Measurements from ENCODE around the gene CORIN.

Gene CORIN

DNA sequence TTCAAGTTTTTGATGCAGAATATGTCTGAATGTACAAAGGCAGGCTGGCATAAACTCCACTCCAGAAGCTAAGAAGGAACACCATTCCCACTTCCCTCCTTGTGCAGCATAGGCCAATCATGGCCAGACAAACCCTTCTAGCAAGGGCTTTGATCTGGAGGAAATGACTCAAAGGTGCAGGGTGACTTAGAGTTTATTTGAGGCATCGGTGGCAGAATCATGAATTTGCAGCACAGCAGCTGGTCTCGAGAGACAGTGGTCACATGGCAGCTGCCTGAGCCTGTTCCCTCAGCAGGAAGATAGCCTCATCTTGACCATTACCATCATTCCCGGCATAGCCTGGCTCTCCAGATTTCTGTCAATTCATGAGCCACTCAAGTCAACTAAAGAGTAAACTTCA, 198.3 kb downstream of the CORIN start:
- peak; percentile 63 for DNase-seq

DNA sequence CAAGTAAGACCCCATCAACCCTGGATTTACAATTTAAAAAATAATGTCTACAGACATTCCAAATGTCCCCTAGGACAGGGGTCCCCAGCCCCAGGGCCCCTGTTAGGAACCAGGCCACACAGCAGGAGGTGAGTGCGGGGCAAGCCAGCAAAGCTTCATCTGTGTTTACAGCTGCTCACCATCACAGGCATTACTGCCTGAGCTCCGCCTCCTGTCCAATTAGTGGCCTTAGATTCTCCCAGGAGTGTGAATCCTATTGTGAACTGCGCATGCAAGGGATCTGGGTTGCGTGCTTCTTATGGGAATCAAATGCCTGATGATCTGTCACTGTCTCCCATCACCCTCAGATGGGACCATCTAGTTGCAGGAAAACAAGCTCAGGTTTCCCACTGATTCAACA, 206.7 kb downstream of the CORIN start:
- no peak for DNase-seq

DNA sequence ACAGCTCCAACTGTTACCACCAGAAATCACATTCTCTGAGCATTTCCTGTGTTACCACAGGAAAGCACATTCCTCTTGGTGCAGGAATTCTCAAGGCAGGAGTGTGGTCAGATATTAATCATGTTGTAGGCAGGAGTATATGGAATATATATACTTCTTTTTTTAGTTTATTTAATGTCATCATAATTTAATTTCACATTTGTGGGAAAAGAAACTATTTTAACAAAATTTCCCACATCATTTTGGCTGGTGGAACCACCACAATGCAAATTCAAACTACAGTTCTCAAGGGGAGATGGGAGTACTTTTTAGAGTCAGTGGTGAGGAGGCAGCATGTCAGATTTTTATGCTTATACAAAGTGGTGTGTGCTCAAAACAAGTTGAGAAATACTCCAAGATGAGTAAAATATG, 213.8 kb downstream of the CORIN start:
- peak; percentile 56 for DNase-seq

DNA sequence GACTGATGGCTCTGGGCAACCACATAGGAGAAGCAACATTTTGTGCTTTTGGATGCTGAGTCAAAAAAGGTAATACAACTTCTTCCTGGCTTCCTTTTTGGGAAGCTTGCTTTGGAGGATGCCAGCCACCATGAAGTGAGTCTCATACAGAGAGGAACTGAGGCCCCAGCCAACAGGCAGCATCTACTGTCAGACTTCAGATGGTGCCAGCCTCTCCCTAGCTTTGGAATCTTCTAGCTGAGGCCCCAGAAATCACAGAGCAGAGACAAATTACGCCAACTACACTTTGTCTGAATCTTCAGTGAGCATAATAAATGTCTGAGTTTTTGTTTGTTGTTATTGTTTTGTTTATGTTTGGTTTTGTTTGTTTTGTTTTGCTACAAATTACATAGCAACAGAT, 216.7 kb downstream of the CORIN start:
- DNase-seq = no peak

DNA sequence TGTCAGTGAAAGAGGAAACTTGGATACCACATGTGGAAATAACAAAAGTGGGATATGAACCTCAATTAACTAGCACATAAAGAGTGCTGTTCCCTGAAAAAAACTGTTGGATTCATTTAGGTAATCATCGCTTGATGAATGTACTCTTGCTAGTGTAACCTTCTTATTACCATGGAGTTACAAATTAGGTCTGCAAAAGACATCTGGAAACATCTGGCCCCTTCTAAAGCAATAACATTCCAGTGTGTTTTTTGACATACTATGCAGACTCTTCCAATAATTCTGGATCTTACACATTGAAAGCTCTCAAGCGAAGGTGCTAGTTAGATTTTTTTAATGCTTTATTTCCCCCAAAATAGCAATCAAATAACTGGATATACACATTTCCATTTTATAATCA, 218.2 kb downstream of the CORIN start:
- no peak for DNase-seq

DNA sequence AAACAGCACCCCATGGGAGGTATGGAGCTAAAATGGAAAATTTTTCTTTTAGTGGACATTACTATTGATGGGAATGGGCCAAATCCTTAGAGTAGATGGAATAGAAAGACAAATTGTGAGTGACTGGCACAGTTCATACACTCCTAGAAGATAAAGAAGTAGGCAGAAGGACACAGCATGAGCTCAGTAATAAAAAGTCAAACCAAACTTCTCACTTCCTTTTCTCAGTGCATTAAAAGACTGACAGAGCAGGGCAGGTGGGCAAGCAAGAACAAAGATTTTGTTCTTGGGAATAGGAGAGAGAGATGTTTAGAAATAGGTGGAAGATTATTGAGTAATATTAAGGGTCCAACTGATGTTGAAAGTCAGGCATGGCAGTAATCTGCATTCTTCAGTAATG, 220.3 kb downstream of the CORIN start:
- DNase-seq = no peak

DNA sequence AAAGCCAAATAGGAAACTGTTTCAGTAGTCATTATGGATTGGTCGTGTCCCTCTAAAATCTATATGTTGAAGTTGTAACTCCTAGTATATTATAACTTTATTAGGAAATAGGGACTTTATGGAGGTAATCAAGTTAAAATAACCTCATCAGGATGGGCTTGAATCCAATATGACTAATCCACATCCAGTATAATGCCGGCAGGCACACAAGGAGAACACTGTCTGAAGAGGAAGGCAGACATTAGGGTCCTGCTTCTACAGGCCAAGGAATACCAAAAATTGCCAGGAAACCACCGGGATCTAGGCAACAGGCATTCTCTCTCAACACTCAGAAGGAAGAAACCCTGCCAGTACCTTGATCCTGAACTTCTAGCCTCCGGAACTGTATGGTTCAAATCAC, 222.5 kb downstream of the CORIN start:
- peak; percentile 7 for DNase-seq

DNA sequence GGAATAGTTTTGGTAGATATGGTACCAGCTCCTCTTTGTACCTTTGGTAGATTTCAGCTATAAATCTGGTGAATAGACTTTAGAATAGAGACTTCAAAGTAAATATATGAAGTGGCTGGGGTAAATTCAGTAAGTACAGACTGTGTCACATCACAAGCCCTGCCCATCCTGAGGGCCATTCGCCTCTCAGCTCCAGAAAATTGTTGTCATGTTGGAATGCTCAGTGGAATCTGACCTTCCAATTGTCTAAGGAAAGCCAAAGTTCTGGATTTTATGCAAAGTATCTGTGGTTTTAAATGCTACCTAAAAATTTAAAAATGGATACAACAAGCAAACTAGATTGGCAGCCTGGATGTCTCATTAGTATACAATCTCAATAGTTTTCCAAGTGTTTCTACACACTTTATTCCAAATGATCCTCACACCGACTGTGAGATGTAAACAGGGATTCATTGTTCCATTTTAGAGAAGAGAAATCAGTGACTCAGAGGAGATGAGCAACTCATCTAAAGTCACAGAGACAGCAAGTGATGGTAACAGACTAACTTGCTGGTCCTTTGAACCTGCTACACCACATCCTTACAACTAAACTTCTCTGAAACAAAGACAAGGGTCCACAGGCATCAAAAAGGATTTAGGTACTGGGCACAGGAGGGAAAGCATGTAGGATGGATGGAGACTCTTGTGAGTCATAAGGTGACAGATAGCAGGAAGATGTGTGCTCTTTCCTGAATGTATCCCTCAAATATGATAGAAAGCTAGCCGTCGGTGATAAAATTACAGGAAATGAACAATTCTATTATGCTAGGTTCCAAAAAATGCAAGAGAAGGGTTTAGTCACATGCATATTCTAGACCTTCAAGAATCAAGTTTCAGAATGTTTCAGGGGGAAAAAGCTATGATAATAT, 225.5 kb downstream of the CORIN start:
- DNase-seq = peak; percentile 39

DNA sequence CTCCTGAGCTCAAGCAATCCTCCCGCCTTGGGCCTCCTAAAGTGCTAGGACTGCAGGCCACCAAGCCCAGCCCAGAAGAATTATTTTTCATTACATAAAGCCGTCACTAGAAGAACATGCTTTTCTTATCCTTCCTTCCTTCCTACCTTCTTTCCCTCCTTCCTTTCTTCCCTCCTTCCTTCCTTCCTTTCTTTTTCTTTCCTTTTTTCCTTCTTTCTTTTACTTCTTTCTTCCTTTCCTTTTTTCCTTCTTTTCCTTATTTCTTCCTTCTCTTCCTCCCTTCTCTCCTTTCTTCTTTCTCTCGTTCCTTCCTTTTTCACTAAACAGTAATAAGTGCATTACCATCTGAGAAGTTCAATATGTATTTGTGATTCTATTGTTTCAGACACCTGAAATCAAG, 231.4 kb downstream of the CORIN start:
- DNase-seq = no peak

DNA sequence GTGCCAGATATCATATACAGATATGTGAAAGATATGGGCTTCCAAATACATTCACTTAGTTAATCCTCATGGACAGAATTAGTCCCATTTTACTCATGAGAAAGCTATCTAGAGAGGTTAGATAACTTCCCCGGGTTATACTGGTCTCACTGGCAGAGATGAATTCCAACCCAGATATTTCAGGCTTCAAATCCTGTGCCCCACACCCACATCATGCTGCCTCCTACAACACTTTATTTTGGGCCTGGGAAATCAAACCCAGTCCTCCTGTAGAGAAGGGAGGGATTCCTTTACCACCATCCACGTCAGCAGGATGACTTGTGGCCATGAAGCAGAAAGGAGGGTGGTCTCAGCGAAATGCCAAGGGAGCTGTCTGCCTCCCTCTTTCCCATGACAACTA, 239.0 kb downstream of the CORIN start:
- no peak for DNase-seq

DNA sequence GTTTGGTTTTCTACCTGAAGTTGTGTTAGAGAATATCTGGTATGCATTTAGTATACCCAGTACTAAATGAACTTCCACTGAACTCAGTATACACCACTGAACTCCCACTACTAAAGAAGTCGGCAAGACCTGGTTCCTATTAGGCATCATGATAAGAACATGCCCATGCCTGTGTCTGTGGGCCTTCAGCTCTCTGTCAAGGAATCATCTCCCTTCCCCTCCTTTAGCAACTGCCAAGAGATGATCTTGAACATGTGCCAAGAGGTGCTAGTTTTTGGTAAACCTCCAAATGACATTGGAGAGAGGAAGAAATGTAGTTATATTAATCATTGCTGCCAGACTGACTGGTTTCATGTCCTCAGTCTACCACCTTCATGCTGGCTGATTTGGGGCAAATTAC, 239.5 kb downstream of the CORIN start:
- no peak for DNase-seq

DNA sequence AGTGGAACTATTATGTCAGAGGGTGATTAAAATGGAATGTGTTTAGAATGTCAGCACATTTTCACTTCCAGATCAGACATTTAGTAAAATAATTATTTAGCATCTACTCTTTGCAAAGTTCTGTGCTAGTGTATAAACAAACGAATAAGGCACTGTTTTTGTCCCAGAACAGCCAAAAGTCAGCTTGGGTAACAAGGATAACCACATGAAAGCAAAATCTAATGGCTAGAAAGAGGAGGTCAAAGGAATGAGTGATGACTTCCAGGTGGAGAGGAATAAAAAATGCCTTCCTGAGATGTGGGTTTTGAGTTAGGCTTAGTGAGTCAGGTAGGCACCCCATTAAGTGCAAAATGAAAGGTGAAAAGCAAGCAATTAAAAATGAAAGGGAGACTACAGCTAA, 240.2 kb downstream of the CORIN start:
- DNase-seq = no peak

DNA sequence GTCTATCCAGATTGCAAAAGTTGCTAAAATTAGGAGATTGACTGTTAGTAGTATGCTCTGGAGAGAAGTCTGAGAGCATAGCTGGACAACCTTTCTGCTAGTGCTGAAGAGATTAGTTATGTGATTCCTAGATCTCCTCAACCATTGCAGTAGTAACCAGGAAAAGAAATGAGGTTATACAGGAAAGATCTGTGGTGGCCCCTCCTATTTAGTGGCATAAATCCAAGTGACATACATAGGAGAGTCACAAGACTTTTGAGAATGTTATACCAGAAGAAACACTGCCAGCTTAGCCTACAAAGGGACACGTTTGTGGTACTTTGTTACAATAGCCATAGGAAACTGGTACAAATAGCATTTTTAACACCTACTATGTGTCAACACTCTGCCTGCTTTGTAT, 247.5 kb downstream of the CORIN start:
- no peak for DNase-seq

DNA sequence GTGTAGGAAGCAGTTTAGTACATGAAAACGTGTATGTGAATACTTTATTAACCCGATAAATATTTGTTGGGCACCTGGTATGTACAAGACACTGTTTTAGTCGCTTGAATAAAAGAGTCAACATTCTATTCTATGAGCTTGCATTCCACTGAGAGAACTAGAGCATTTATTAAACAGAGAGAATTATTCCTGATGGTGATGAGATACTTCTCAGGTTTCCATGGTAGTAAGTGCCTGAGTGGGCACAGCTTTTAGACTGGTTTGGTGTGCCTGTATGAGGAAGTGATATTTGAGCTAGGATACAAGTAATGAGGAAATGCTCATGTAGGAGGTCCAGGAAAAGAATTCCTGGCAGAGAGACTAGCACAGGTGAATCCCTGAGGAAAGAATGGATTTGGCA, 258.6 kb downstream of the CORIN start:
- no peak for DNase-seq

DNA sequence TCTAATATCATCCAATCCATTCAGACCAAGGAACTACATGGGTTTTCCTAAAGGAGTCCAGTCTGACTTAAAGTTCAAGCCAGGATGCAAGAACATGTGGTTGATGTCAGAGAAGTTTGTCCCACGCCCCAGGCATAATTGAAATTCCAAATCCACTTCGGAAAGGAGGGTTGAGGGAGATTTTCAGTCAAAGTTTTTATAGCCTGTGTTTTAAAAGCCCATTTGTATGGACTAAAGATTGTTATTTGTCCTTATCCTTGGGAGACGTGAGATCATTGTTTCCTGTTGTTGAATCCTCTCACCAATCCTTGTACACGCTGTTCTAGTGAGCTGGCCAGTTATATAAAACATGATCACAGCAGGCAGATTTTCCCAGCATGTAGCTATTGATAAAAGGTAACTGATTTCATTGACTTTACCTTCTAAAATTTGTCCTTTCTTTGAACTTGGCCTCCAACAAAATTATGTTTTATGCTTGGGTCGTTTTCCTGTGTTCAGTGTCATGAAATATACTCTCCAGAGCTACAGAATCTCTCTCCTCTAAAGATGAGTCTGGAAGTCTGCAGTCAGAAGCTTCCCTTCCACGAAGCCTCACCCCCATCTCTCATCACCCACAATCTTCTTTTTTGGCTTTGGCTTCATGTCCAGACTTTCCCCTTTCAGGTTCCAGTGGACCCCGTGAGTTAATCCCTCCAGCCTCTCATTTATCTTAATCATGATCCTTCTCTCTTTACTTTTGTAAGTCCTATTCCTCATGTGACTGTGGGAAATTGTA, 259.9 kb downstream of the CORIN start:
- DNase-seq = no peak

DNA sequence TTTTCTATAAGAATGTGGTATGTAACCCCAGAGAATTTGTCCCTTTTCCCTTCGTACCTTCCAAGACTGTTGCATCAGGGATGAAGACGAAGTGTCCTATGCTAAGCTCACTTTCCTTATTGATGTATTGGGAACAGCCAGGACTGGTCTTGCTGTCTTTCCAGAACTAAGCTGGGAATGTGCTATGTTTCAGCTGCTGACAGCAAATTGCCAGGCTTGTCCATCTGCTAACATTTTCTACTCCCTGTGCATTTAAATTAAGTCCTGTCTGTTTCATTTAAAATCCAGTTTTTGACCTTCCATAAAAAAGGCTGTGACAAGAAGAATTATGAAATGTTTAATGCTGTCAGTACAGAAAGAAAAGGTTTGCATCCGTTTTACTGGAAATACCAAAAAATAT, 264.9 kb downstream of the CORIN start:
- DNase-seq = no peak

DNA sequence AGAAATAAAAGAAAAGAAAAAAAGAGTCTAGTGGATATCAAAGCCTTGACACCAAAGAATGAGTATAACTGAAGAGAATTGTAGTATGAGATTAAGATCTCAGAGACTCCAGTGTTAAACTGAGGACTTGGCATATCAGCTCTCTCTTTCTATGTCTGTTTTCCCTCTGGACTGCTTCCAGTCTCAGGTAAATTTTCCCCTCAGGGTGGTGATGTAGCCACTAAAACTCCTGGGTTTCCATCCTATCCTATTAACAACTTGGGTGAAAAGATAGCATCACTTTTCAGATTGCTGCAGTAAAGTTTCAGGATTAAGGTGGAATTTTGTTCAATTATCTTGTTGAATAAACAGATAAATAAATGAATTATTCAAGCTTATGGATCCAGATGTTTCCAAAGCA, 267.1 kb downstream of the CORIN start:
- no peak for DNase-seq

DNA sequence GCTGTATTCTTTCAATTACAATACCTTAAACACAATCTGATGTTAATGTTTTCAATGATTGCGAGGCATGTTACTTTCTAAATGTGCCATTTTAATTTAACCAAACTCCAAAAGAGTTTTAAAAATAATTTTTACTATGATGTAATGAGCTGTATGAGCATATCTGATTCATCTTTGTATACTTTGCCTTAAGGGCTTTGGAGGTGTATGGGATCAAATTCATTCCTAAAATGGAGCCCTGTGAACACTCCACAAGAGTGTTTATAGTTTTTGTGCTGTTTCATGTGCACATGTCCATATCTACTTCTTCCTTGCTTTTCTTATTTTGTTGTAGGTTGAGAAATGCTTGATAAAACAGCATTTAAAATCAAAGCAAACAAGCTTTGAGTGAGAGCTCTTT, 270.4 kb downstream of the CORIN start:
- no peak for DNase-seq

DNA sequence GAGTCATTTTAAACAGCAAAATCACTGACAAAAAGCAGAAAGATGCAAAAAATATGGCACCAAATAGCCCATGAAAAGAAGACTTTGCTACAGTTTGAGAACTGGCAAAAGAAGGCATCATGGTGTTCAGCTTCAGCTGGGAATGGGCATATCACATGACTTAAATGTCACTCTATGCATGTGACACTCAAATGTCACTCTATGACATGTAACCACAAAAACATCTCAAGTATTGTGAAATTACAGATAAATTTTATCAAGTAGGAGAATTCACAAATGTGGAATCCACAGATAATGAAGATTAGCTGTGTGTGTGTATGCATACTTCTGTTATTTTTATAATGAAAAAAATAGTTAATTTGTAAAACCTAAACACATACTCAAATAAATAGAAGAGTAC, 270.9 kb downstream of the CORIN start:
- no peak for DNase-seq

DNA sequence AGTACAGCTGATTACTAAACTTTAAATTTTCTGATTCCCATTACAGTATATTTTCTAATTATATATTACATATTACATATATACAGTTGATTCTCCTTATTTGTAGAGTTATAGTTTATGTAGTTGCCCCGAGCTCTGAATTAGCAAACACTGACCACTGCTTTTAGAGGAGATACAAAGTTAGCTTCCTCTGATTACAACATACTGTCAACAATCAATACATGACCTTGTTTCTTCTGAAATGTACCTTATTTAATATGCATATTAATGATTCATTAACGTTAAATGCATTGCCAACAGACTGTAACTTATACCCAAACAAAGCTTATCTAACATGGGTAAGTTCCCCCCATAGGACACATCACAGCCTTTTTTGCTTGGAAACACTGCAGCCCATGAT, 271.3 kb downstream of the CORIN start:
- no peak for DNase-seq

DNA sequence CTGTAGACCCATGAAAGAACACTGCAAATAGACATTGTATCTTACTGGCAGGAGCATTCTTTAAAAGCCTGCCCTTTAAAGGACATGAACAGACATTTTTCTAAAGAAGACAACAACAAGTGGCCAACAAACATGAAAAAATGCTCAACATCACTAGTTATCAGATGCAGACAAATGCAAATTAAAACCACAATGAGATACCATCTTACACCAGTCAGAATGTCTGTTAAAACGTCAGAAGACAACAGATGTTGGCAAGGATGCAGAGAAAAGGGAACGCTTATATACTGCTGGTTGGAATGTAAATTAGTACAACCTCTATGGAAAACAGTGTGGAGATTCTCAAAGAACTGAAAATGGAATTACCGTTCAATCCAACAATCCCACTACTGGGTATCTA, 275.6 kb downstream of the CORIN start:
- DNase-seq = no peak

DNA sequence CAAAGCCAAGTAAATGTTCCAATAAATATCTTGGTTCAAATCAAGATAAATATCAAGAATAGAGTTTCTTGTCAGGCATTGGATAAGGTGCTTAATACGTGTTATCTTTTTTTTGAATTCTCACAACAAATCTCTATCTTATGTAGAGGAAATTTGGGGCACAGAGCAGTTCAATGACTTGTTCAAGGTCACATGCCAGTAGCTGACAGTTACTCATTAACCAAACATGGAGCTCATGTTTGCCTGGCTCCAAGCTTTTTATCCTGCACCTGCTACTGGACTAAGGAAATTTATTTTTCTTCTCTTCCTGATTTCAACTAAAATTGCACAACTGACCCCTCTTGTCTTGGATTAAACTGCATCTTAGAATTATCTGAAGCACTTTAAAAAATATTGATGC, 276.5 kb downstream of the CORIN start:
- no peak for DNase-seq

DNA sequence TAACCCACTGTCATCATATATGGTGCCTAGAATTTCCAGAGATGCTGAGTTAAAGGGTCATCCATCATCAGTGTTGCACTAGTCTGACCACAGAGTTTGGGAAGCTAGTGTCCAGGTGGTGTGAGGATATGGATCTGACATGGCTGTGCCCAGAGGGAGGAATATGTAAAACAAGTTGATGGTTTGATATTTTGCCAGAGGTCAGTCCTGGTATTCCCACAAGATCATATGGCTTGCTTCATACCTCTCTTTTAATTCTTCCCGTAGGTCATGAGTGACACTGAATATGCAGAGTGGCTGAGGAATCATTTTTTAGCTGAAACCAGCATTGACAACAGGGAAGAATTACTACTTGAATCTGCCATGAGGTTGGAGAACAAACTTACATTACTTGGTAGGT, 277.2 kb downstream of the CORIN start:
- no peak for DNase-seq

DNA sequence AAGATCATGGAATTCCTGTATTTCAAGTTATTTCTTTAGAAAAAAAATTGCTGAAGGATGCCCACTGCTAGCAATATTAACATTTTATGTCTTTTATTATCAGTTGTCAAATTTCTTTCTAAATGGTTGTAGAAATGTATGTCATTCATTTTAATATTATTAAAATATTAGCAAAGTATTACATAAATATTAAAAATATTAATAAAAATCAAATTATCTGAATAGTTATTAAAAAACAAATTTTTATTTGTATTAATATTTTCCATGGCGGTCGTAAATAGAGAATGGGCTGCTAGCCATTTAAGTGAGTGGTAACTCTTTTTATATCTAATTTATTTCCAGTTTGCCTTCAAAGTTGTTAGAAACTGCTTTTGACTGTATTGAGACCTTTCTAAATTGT, 280.6 kb downstream of the CORIN start:
- DNase-seq = no peak

Measured in HCEC 1CT (cell line).